ENCODE data around the gene KCNJ15.
"Not testable (repeated sequence)": the region's sequence is repeated elsewhere in the genome, so short reads cannot be mapped to it uniquely, and the experiment has no call there.

Gene KCNJ15

DNA sequence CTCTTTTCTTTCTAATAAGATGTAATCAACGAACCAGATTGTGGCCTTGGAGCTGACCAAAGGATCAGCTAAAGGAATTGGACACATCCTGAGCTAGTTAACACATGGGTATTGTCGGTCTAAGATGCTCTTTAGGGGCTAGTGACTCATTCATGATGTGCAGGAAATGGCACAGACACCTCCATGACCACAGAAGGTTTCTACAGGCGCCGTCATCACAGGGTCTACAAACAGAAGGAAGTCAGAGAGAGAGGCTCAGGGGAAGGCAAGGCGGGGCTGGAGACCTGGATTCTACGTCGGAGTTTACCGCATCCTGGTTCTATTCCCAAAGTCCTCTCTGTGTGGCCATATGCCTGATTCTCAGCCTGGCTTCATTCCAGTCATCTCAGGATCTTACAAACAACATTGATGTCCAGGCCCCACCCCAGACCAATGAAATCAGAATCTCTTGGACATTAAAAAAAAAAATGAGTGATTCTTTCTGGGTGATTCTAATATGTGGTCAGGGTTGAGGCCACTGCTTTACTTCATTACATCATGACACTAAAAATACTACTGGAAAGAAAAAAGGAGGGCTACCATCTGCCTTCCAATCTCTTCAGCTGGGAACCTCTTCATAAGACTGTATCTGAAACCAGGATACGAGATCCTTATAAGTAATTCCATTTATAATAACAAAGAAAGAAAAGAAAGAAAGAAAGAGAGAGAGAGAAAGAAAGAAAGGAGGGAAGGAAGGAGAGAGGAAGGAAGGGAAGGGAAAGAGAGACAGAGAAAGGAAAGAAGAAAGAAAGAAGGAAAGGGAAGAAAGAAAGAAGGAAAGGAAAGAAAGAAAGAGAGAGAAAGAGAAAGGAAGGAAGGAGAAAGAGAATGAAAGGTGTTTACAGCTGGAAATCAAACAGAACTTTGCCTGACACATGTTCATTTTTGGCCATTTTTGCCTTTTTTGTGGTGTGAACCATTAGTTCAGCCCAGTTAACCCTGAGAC, 11.6 kb upstream of the KCNJ15 start:
- DNase-seq (ENCODE audit: low read depth), result peak; percentile 98

DNA sequence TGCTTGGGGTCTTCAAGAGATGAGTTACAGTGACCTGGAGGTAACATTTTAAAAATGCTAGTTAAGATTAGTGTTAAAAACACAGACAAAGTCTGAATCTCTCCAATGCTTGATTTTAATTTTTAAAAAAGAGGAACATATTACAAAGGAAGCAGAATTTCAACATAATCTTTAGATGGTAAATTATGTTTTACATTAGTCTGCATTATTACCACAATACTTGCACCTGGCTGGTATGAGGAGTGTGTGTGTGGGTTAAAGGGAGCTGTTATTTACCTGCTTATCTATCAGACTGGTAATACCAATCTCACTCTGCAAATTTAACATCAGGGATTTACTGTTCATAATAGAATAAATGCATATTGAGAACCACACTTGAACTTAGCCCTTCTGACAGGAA, 10.3 kb upstream of the KCNJ15 start:
- DNase-seq (ENCODE audit: low read depth), result no peak

DNA sequence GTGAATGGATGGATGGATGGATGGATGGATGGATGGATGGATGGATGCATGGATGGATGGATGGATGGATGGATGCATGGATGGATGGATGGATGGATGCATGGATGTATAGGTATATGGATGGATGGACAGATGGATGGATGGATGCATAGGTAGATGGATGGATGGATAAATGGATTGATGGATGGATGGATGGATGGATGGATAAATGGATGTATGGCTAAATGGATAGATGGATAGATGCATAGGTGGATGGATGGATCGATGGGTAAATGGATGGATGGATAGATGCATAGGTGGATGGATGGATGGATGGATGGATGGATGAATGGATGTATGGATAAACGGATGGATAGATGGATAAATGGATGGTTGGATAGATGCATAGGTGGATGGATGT, 9.7 kb upstream of the KCNJ15 start:
- not testable (repeated sequence) for DNase-seq (ENCODE audit: low read depth)

DNA sequence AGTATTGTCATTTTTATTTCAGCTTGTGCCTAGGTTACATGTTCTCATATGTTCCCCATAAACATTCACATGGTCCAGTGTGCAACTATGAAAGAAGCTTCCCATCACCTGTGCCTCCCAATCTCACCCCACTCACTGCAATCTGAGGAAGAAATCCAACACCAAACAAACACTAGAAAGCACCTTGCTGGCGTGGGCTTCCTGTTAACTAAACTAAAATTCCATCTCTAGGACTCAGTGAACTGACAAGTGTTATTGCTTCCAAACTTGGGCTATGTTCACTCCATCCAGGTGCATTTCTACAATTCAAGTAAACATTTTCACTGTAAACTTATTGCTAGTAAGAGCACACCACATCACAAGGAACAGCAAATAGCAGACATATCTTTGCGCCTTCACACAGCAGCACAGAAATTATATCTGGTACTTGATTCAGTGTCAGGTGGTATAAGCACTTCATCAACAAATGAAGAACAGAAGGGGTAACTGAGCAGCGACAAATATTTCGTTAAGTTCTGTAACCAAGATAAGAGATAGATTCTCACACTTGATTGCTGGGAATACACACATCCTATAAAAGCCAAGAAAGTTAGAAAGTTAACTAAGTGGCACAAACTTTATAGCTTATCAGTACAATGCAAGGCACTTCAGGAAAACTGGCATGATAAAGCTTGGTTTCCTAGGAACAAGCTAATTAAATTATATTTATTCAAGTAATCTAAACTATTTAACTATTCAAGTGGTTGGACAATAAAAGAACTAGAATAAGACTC, 8.9 kb upstream of the KCNJ15 start:
- DNase-seq (ENCODE audit: low read depth), result no peak

- DNase-seq (ENCODE audit: low read depth), result no peak
These were observed 7.5 kb upstream of the KCNJ15 start for GRCh38 chr21:38249256-38249655.

- DNase-seq (ENCODE audit: low read depth), result no peak
These were observed 7.0 kb upstream of the KCNJ15 start for GRCh38 chr21:38249696-38250278.

GRCh38 chr21:38250991-38251418, 5.8 kb upstream of the KCNJ15 start:
- no peak for DNase-seq (ENCODE audit: low read depth)

DNA sequence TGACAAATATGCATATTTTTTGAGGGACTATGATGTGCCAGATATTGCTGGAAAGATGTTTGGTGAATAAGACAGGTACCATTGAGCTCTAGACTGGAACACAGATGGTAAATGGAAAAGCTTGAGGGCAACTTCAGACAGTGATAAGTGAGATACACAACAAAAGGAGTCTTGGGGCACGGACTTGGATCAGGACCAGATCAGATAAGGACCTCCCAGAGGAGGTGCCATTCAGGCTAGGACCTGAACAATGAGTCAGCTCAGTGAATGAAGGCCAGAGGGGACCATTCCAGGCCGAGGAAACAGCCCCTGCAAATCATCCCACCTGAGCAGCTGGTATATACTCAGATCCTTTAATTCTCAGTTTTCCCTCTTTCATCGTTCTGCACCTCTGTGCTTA, 1.8 kb upstream of the KCNJ15 start:
- DNase-seq (ENCODE audit: low read depth), result no peak

- DNase-seq (ENCODE audit: low read depth), result no peak
These were observed 1.1 kb upstream of the KCNJ15 start for GRCh38 chr21:38255571-38256117.

DNA sequence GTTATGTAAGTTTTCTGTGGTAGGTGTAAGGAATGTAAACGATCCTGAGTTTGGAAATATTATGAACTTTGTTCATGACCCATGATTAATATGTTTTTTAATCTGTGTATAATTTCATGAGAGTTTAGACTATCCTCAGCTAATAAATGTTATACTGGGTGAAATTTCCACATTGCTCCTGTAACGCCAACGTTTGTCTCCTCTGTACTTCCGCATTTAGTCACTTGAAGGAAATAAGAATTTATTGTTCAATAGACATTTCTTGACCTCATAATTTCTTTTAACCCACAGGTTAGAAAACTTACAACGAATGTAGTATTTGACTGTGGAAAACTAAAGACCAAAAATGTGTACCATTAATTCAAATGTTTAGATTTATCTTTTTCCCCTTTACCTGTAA, 876 bp downstream of the KCNJ15 start:
- DNase-seq (ENCODE audit: low read depth), result no peak

DNA sequence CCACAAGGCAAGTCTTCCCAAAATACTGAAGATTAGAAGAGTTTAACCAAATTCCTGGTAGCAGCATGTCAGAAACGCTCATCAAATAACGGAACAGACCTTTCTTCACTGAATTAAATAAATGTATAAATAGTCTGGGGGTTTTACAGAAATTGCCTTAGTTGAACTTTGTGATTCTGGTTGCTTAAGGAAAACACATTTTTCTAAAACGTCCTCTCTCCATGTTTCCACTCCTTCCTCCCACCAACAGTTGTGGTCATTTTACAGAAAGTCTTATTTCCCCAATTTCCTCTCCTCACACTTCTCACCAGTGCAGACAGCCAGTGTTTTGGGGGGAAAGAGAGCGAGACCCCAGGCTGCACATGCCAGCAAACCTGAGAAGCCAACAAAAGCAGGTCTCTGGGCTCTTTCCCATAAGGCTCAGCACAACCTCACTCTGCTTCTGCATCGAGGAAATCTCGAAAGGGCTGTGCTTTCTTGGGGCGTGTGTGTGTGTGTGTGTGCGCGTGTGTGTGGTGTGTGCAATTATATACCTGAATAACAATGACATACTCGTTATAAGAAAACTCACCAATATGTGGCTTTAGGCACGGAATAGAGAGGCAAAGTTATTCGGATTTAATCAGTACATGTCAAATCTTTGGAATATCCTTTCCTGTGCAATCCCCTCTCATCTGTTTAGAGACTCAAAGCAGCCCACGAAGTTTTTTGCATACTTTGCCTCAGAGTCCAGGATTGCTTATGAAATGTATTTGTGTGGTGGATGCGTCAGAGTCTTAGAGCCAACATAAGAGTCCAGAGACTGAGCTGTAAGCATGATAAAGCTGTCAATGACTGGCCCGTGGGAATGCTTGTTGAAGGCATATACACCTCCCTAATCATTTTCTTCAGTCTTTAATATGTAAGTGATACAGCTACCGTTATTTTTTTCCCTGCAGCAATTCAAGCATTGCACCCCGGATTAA, 2.0 kb downstream of the KCNJ15 start:
- no peak for DNase-seq (ENCODE audit: low read depth)

DNA sequence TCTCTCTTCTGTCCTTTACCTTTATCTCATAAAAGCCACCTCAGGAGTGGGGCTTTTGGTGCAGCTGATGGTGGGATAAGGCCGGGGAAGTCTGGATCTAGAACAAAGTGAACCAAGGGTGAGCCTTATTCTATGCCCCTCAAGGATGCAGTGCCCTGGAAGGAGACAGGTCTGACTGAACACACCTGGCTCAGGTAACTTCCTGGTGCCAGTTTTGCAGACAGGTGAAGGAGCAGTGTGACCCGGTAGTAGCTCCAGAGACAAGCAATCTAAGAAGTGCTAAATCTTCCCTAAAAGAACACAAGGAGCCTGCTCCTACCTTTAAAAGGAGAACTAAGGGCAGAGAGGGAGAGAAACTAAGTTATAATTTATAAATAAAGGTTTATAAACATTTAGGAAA, 2.9 kb downstream of the KCNJ15 start:
- DNase-seq (ENCODE audit: low read depth), result no peak

GRCh38 chr21:38260426-38260825, 3.6 kb downstream of the KCNJ15 start:
- DNase-seq (ENCODE audit: low read depth), result no peak

DNA sequence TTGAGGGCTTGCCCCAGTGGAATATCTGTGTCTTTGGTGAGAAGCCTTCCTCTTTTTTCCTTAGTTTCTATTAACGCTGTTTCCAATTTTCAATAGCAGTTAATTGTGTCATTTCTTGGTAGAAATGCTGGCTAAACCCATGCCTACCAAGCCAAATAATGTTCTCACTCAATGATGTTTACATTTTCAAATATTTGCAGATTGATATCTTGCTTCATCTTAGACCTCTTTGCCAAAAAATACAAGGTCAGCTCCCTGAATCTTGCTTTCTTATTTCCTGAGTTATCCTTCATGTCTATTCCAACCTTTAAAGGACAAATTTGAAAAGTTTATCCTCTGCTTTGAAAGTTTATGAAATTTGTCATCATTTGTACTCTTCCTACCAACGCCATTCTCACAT, 5.1 kb downstream of the KCNJ15 start:
- DNase-seq (ENCODE audit: low read depth), result no peak

DNA sequence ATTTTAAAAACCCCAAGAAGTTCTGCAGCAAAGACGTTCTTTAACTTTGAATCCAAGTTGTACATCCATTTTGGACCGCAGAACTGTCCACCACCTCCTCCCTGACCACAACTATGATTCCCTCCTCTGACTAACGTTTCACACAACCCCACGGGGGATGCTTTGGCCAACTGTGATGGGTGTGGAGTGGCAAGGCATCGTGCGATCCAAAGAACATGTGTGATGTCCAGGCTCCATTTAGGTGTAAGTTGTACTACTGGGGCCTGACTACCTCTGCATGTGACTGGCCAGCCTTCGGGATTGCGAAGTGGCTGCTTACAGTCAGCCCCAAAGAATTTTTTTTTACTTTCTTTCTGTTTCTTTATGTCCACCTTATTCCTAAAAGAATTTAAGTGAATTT, 6.7 kb downstream of the KCNJ15 start:
- no peak for DNase-seq (ENCODE audit: low read depth)

- DNase-seq (ENCODE audit: low read depth), result no peak
These were observed 7.8 kb downstream of the KCNJ15 start for GRCh38 chr21:38264571-38264970.

DNA sequence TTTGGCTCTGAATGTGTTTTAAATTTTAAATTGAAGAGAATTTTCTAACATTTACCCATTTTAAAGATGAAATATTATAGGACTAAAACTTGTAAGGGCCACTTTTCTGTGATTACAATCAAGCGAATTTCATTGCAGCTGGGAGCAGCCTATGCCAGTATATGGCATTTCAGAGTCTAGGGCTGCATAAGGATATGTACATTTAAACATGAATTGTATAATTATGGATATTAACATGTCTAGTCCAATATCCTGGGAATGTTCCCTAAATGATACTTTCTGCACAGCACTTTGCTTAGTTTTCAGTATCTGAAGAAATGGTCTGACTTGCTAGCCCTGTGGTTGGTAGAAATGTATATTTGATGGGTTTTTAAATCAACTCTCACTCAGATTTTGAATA, 8.4 kb downstream of the KCNJ15 start:
- no peak for DNase-seq (ENCODE audit: low read depth)

DNA sequence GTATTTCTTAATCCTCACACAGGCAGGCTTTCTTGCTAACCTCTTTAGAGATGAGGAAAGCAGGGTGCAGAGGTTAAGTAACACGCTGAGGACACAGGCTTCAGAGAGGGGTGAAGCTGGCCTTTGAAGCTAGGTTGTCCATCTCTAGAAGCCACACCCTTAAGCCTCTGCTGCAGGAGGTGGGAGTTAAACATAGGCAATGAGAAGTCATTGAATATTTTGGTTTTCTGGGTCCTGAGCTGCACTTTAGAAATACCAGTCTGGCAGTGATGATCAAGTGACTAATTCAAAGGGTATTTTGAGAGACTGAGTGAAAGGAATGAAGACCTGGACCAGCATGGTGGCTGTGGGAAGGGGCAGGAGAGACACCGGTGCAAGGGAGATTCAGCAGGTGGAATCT, 9.9 kb downstream of the KCNJ15 start:
- DNase-seq (ENCODE audit: low read depth), result no peak

DNA sequence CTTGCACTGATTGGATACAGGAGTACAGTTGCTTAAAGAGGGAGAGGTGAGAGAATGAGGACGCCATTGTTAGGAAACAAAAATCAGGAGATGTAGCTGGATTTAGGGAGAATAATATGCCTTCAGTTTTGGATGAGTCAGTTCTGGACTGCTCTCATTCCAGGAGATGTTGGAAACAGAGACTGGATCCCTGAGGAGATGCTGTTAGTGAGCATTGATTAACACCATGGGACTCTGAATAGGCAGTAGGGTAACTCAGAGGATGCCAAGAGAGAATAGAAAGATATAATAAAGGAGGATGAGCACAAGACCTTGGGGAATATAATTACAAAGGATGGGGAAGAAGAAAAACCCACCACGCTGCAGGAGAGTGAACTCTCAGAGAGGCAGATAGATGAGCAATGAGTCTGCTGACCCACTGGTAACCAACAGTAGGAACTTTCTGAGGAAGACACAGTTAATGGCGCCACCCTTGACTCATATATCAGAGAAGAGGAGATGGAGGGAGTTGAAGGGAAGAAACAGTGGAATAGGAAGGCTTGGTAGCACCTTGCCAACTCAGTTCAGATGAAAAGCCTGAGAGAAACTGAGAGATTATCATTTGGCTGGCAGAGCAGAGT, 10.5 kb downstream of the KCNJ15 start:
- no peak for DNase-seq (ENCODE audit: low read depth)

DNA sequence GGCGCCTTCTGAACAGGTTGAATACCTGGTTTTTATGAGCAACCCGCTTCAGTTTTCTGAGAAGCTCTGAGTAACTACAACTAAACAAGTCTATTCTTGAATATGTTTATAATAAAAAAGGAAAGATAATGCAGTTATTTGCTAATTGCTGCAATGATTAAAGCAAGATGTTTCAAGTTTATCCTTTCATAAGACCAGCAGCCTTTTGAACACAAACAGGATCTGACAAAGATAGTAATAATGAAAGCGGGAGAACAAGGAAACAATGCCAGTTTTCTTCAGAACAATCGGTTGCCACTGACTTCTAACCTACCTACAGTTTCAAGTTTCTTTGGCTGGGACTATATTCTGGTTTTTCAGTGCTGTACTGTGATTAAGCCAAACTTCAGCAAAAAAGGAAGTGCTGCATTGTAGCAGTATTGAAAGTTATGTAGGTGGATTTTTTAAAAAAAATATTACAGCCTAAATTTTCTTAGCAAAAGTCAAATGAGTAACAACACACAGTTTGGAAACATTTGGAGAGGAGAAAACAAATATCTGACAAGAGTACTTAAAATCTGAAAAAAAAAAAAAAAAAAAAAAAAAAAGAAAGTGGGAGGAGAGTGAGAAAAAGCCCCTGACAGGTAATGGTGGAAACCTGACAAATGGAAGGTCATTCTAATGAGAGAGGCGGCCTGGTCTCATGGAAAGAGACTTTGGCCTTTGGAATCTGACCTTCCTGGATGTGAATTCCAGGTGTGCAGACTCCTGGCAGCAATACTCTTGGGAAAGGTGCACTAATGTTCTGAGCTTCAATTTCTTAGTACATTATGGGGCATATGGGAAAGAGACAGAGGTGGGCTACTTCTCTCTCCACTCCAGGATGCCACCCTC, 11.4 kb downstream of the KCNJ15 start:
- no peak for DNase-seq (ENCODE audit: low read depth)
